Activated CD8-positive, alpha-beta memory T cell treated with anti-CD3 and anti-CD28 coated beads, Interleukin-2, amount 50 U/mL, for 48 hours (primary cell): ENCODE data around the gene CABLES1.
A peak's percentile ranks its signal among the peaks of the same experiment; 100 is the strongest.
"Not testable (repeated sequence)": the region's sequence is repeated elsewhere in the genome, so short reads cannot be mapped to it uniquely, and the experiment has no call there.

Experiments used
- DNase-seq: peaks from one replicate; pipeline ENCODE4 v3.0.0-alpha.2; 2020

The CABLES1 gene

GRCh38 chr18:23134780-23135549 is at the start of gene CABLES1:
TSS of gene CABLES1 (plus strand) at chr18:23135485. CDS start at chr18:23135763, 278 bp downstream.
- DNase-seq, result peak; percentile 66

- DNase-seq, result no peak
Observed at GRCh38 chr18:23087352-23087751, 47.9 kb upstream of the CABLES1 start.

GRCh38 chr18:23088310-23088709 is 47.0 kb upstream of the CABLES1 start:
- DNase-seq, result no peak

GRCh38 chr18:23091017-23091993 is 44.0 kb upstream of the CABLES1 start:
- DNase-seq, result not testable (repeated sequence)

- DNase-seq, result no peak
Observed at GRCh38 chr18:23092121-23092520, 43.2 kb upstream of the CABLES1 start.

DNA sequence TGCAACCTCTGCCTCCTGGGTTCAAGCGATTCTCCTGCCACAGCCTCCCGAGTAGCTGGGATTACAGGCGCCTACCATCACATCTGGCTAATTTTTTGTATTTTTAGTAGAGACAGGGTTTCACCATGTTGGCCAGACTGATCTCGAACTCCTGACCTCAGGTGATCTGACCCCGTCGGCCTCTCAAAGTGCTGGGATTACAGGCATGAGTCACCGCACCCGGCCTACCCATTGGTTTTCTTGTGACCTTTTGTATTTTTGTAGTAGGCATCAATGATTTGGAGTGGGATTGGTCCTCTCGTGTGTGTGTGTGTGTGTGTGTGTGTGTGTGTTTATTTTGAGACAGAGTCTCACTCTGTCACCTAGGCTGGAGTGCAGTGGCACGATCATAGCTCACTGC is 42.2 kb upstream of the CABLES1 start:
- not testable (repeated sequence) for DNase-seq

DNA sequence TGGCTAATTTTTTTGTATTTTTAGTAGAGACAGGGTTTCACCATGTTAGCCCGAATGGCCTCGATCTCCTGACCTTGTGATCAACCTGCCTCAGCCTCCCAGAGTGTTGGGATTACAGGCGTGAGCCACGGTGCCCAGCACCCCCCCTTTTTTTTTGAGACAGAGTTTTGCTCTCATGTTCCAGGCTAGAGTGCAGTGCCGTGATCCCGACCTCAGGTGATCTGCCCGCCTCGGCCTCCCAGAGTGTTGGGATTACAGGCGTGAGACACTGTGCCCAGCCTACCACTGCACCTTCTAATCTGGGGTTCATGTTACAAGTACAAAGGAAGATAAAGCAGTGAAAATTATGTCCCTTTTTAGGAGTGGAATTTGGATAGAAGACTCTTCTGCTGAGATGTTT is 41.5 kb upstream of the CABLES1 start:
- DNase-seq, result no peak

GRCh38 chr18:23094411-23095190 is 40.7 kb upstream of the CABLES1 start:
- DNase-seq, result no peak

- DNase-seq, result no peak
Observed at GRCh38 chr18:23095463-23095862, 39.8 kb upstream of the CABLES1 start.

DNA sequence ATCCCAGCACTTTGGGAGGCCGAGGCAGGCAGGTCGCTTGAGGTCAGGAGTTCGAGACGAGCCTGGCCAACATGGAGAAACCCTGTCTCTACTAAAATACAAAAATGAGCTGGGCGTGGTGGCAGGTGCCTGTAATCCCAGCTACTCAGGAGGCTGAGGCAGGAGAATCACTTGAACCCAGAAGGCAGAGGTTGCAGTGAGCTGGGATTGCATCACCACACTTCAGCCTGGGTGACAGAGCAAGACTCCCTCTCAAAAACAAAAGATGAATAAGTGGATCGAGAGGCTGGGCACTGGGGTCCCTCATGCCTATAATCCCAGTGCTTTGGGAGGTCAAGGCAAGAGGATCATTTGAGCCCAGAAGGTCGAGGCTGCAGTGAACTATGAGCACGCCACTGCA is 38.3 kb upstream of the CABLES1 start:
- not testable (repeated sequence) for DNase-seq

DNA sequence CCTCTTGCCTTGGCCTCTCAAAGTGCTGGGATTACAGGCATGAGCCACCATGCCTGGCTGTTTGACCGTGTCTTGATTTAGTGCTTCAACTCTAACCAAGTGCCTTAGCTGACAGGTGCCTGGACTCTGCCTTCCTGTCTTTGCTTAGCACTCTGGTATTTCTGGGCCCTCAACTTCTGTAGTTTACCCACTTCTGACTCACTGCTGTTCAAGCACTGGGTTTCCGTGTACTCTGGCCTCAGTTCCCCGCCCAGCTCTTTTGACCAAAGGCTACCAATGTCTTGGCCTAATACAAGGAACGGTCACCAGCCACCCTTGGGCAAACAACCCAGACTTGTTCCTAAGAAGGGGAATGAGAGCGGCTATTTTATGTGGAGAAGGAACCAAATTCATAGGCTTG is 35.7 kb upstream of the CABLES1 start:
- no peak for DNase-seq

DNA sequence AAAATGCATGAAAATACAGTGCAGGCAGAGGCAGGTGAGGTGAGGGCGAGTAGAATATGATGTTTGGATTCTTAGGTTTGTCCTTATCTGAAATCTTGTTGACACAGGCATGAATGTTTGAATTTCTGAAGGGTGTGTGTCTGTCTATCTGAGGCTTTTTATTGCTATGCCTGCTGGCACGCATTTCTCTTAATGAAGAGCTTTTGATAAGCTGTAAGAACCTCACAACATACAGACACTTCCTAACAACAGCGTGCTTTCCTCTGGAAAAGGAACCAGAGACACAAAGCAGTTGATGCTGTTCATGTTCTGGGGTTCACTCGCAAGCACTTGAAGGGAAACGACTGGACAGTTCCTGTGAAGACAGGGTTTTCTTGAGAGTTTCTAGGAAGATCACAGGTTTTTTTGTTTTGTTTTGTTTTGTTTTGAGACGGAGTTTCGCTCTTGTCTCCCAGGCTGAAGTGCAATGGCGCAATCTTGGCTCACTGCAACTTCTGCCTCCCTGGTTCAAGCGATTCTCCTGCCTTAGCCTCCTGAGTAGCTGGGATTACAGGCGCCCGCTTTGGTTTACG is 33.3 kb upstream of the CABLES1 start:
- DNase-seq, result no peak

DNA sequence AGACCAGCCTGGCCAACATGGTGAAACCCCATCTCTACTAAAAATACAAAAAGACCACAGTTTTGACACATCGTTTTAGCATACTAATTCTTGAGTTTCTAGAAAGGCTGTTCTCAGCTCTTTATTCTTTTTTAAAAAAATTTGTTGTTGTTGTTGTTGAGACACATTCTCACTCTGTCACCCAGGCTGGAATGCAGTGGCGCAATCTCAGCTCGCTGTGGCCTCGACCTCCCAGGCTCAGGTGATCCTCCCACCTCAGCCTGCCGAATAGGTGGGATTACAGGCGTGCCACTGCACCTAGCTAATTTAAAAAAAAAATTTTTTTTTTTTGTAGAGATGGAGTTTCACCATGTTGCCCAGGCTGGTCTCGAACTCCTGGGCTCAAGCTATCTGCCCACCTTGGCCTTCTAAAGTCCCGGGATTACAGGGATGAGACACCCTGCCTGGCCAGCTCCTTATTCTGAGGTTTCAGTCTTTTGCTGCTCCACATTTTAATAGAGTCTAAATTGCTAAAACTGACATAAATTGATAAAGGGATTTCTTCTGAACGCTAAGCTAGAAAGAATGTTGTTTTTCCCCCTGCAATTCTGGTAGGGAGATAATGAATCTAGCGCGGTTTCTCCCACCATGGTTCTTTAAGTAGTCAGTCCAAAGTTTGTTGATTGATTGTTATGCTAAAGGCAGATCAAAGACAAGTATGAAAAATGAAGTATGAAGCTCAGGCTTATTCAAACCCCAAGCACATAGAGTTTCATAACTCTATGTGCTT is 32.6 kb upstream of the CABLES1 start:
- no peak for DNase-seq

GRCh38 chr18:23103449-23103848 is 31.8 kb upstream of the CABLES1 start:
- no peak for DNase-seq

DNA sequence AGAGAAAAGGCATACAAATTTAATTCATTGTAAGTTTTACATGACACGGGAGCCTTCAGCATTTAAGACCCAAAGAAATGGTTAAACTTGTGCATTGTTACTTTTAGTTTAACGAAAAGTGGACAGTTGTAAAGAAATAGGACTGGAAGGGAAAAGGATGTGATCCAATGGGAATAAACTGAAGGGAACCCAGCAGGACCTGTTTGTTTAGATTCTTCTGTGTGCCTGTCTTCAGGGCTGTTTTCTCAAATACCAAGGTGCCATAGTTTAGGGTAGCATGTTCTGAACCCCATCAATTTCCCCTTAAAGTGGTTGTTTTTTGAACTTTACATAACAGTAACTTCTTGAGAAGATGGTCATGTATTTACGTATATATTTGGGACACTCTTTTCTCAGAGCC is 30.3 kb upstream of the CABLES1 start:
- no peak for DNase-seq

DNA sequence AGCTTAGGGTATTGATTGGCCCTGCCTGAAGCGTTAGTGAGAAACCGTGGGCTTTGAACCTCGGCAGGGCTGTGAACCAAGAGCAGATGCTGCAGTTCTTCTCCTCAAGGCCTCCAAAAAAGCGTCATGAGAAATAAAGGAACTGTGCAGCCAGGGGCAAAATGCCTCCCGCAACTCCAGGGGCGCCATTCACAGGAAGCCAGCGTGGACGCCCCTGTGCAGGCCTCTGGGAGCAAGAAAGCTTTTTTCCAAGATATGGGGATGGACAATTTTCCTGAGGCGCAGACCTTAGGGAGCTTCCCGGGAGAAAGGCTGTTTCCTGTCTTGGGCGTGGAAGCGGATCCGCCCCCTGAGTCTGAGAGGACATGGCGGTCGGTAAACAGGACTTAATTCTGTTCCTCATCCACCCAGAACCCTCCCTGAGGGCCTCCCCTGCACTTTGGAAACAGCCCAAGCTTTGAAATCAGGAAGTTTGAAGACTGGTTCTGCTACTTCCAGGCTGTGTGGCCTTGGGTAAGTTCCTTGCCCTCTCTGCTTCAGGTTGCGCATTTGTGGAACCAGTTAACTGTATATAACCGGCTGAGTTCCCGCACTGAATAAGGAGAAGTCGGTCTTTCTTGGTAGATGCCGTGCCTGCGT is 29.6 kb upstream of the CABLES1 start:
- no peak for DNase-seq

GRCh38 chr18:23106575-23106974 is 28.7 kb upstream of the CABLES1 start:
- no peak for DNase-seq

DNA sequence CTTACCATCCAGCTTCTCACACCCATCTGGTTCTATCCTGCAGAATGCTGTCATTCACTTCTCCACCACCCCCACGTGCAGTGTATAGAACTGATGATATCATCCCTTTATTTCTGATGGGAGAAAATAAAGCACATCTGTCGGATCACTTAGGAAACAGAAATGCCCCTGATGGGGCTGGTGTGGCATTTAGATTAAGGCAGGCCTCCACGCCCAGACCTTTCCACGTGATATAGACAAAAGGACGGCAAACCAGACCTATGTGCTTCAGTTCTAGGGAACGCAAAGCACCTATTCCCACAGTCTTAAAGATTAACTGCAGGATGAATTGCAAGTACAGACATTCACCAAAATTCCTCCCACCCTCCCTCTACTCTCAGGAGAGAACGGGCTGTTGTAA is 27.6 kb upstream of the CABLES1 start:
- no peak for DNase-seq

DNA sequence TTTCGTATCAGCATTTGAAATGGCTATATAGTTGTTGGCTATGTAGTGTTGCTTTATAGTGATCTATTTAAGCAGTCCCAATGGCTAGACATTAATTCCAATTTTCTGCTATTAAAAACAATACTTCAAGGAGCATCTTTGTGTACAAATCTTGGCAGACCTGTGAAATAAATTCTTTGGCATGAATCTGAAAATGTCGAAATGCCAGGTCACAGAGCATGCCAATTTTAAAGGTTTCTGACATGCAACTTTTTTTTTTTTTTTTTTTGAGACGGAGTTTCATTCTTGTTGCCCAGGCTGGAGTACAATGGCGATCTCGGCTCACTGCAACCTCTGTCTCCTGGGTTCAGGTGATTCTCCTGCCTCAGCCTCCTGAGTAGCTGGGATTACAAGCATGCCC is 26.8 kb upstream of the CABLES1 start:
- DNase-seq, result no peak

DNA sequence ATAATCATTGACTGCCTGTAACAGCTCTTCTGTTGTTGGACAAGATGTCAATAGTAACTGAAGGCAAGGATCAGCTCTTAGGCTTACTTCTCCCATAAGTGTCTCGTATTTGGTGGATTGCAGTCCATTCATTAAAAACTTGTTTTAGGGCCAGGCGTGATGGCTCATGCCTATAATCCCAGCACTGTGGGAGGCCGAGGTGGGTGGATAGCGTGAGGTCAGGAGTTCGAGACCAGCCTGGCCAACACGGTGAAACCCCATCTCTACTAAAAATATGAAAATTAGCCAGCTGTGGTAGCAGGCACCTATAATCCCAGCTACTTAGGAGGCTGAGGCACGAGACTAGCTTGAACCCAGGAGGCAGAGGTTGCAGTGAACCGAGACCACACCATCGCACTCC is 26.1 kb upstream of the CABLES1 start:
- DNase-seq, result not testable (repeated sequence)

DNA sequence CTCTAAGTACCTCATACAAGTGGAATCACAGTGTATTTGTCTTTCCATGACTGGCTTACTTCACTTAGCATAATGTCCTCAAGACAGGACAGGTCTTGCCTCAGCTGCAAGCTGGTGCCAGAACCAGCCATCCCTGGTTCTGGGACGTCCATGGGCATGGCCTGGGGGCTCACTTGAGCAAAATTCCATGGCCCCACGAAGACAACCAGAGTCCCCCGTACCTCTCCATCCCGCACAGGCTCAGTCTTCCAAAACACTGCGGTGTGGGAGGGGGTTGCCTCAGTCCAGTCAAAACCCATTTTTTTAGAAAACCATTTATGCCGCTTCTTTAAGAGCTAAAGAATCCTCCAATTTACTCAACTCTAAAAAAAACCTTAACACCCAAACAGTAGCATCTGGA is 21.7 kb upstream of the CABLES1 start:
- DNase-seq, result no peak
